SW480 (cell line): Measurements from ENCODE around the gene SYNE1.
A peak's percentile ranks its signal among the peaks of the same experiment; 100 is the strongest.

Experiments
- DNase-seq: peaks from one replicate; pipeline ENCODE4 v3.0.0-alpha.2; 2016; ENCODE audit warnings: low spot score

The SYNE1 gene

DNA sequence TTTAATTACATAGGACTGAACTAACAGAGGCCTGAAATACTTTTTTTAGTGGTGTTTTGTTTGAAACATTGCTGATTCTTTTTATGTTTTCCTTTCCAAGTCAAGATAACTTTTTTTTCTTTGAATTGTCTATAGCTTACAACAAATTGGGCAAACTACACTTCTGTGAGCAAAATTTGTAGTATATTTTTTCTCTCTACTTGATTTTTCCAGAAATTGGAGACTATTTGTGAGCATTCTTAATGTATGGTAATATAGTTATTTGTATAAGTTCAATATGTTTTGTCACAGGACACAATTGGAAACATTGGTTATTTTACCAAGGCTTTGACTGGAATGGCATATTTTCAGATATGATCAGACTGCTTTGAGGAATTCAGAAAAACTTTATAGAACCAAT is 216.5 kb downstream of the SYNE1 start:
- DNase-seq: no peak

DNA sequence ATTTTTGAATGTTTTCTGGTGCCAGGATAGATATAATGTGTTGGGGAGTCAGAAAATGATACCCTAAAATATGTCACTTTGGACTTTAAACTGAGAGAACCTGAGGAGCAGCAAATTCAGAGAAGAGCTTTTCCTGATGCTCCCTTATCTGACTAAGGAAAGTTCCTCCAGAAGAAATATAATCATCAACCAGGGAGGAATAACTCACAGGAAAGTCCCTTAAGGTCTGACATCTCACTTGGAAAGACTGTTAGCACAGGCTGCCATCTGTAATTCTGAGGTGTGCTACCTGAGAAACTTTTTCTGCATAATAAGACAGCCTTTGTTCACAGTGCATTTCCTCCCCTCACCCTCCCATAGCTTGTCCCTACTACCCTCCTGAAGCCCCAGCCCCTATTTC is 218.6 kb downstream of the SYNE1 start:
- no peak for DNase-seq

DNA sequence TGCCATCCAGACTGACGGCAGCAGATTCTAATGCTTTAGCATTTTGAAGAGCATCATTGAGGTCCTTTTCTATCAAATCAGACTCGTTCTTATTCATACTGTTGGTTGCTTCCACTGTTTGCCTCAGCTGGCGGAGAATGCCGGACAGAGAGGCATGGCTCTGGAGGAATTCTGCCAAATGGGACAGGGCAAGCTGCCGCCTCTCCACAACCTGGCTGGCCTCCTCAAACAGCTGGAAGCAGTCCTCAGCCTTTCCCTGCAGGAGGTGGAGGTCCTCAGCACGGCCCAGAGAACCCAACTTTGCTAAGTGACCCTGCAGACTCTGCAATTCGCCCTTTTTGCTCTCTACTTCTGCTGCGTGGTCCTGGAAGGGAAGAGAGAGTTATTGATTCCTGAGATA is 220.5 kb downstream of the SYNE1 start:
- DNase-seq: no peak

DNA sequence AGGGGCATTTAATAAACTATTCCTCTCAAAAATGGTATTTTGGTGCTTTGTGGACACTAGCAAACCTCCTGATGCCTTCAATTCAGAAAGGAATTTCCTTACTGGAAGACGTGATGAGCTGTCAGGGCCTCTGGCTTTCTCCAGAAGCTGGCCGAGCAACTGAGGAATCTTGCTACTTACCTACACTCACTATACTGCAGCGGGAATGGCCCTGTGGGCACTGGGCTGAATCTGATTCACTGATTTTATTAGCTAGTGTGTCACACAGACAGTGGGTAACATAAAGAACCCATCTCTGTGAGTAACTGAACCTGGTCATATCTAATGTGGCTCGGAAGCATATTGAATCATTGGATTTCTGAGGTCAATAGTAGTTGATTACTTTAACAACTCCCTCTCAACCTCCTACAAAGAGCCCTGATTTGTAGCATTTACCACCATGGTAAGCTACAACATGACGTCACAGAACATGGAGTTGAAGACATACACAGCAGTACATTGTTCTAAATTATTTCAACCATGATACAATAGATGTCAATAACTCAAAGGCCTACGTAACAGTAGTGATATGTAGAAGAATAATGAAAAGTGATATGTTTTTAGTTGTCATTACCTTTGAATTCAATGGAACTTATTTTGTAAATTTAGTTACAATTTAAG is 232.1 kb downstream of the SYNE1 start:
- DNase-seq: no peak

DNA sequence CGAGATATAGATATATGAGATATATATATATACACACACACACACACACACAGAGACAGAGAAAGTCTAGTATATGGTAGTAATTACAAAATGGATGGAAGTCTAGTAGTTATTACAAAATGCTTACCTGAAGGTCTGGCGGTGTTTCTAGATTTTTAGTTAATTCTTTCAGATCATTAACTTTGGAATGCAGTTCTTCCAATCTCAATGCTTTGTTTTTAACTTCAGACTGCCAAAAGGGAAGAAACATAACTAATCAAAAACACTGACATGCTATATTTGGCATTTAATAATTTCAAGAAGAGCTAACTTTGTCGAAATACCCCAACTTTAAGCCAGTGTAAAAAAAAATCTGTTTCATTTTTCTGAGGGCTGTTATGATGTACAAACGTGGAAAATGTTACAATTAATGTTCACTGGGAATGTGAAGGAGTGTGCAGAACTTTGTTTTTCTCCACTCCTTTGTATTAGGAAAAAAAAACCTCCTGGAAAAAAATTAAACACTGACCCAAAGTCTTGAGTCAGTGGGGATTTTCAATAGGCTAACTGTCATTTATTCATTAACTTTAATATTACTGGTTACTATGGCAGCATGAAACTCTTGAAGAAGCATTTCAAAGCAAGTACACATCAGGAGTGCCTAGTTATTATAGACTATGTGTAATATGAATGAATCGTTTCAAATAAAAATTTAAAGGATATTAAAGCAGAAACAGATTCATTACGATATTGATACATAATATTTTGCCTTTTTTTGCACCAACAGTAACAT is 232.9 kb downstream of the SYNE1 start:
- DNase-seq: no peak

DNA sequence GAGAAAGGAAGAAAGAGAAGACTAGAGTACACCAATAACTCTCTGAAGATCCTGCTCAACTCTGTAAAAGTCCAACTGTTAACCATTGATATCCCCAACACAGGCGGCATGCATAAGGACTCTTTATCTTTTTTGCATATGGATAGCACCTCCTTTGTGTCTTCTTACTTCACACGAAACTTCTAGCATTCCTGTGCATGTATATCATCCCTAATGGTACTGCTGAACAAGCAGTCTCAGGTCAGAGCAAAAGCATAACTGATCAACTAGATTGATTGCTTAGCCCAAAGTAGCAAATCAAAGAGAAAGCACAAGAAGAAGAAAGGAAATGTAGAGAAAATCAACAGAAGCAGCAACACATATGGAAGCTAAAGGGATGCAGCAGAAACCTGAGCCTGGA is 234.4 kb downstream of the SYNE1 start:
- no peak for DNase-seq

DNA sequence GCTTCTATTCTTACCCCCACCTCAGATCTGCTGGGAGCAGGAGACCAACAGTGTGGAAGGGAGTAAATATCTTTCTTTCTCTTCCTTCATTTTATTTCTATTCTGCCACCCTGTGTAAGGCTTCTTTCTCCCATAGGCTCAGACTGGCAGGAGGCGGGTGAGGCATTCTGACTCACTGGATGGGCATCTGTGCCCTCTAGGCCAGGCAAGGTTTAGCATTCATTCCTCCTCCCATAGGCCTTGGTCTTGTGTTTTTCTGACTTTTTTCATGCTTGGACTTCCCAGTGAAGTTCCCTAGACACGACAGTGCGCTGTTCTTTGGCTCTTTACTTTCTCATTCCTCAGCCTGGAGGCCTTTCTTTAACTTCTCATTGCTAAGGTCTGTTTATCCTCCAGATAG is 235.2 kb downstream of the SYNE1 start:
- peak; percentile 46 for DNase-seq

DNA sequence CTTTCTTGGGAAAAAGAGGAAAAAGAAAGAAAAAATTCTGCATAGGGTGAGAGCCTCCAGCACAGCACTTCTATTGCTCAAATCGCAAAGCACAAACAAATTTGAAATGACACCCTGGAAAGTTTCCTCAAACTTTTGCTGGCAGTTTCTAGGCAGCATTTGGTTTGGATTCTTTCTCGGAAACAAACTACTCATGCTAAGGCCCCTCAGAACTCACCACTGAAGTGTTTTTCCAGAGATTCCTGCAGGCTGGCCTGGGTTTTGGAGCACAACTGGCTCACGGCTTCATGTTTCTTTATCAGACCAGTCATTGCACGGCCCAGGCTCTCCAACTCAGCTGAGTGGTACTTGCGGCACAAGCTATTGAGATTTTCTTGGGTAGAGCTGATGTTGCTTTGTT is 237.8 kb downstream of the SYNE1 start:
- no peak for DNase-seq

DNA sequence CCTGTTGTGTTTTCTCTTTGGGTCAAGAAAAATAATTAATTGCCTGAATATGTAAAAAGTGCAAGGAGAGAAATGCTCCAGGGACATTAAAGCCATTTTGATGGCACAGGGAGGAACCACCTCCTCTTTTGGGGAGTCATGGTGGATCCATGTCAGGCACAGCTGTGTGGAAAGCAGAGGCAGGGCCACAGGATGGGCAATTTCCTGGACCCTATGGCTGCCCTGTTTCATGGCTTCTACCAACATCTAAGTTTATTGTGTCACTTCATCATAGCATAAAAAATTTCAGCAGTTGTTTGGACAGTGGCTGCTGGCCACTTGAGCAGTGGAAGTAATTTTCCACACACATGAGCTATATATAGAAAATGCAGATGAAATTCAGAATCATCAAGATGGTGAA is 238.2 kb downstream of the SYNE1 start:
- DNase-seq: no peak

DNA sequence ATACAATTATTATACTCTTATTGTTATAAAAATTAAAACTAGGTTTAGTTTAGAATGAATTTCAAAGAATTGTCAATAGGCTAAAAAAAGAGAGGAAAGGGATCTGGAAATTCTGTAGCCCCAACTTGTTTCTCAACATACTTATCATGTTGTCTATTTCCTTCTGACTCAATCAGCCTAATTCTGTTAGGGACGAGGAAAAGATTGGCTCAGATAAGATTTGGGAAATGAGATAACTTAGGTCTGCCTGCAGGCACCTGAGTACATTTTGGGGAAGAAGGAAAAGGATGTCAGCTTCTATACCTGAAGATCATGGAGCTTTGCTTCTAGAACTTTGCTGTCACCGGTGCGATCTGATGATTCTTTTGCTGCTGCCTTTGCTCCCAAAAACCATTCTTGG is 238.8 kb downstream of the SYNE1 start:
- no peak for DNase-seq

DNA sequence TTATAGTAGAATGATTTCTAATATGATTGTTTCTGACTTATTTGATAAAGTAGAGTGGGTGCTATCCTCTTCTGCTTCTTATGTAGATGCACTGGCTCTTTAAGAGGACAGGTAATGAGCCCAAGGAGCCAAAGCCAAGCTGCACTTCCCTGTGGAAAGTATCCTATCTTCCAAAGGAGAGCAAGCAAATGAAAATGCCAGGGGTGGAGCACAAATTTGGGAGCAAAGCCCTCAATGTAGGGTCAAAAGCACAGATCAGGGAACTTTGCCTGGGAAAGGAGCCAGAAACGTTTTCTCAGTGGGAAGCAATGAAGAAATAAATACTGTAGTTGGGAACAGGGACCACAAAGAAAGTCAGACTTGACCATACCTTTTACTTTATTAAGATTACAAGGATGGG is 242.9 kb downstream of the SYNE1 start:
- DNase-seq: no peak

DNA sequence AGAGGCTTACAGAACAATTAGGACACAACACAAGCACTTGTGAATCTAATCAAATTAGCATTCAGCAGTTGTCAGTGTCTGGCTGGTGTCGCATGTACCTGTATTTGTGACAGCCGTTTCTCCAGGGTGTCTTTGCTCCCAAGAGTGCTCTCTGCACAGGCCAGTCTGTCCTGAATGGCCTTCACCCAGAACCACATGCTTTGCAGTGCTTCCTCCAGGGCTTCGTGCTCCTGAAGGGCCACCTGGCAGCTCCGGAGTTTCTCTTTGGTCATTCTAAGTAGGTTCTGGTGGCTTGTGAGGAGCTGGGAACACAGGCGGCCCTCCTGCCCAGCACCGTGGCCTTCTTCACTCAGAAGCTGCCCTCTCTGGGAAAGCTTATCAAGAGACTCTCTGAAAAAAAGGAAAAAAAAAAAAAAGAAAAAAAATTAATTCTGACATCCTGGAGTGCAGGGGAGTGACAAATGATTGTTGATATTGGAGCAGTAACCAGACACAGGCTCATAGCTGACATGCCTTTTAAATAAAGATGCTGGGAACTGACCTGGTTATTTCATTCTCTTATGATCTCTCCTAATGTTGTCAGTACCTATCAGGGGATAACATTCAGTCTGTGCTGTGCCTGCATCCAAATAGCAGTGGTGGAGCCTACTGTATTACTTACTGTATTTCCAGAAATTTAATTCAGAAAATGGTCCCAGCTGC is 245.8 kb downstream of the SYNE1 start:
- DNase-seq: no peak

DNA sequence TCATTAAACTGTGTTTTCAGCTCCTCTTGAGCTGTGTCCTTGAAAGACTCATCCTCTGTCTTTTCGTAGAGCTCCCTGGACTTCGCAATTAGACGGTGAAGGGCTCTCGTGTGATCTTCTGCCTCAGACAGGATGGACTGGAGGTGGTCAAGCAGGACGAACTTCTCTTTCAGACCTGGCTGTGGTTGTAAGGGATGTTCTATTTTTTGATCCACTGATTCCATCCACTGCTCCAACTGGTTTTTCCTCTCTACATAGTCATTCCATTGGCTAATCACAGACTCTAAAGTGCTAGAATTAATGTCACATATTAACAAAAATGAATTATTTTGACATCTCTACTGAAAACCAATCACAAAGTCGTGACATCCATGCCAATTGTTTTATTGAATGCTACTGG is 250.1 kb downstream of the SYNE1 start:
- no peak for DNase-seq

DNA sequence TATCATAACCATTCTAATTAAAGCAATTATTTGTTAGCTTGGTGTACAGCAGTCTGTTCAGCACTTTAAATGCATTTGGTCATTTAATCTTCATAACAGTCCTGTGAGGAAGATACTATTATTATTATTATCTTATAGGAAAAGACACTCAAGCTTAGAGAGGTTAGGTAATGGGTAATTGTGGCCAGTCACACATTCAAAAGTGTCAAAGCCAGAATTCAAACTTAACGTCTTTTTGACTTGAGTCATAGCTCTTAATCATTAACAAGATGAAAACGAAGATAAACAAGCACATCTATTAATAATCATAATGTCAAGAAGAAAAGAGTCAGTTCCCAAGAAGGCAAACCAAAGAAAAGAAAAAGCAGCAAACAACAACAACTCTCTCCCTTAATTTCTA is 251.0 kb downstream of the SYNE1 start:
- no peak for DNase-seq

DNA sequence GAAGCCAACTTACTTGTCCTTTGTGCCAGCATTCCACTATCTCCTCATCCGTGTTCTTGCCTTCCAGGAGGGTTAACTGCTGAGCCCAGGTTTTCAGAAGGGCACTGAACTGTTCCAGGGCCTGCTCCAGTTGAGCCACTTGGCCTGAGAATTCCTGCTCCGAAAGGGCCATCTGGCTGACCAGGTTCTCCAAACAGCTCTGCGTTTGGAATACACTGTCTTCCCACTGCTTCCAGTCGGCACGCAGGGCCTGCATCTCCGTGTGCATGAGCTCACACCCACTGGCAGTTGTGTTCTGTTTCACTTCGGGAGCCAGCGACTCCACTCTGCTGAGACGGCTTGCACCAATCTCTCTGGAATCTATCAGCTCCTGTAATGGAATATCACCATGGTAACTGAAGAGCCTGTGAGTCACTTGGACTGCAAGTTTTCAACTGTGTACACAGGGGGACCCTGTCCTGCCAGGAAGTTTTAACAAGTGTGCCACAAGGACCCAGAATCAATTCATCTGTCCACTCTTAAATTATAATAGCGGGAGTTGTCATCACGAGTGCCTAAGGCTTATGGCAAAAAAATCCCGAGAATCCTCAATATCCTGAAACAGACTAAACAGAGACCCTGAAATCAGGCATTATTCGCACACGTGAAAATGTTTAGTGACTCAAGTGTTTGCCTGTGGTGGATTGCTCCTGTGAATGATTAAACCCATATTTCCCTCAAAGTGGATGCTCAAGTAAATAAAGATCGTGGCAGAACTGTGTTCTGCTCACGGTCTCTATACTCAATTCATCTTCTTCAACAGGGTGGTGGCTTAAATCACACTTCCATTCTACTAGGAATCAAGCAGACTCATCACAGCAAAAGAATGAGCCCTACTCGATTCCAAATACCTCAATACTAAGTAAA is 255.9 kb downstream of the SYNE1 start:
- peak; percentile 64 for DNase-seq

DNA sequence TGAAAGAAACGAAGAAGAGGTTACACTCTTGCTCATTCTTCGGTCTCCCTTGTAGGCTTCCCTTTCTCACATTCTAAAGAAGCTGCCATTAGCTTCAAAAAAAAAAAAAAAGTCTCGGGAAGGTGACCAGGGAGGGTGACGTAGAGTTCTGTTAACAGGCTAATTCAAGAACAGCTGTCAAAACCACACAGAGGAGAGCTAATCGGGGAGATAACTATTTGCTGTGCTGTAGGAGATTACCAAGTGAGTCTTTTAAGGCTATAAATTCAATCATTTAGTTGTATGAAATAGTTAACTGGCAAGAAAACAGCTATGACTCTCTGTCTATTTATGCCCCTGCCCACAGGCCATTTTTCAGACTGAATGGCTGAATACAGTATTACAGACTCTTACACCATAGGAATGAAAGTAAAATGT is 256.8 kb downstream of the SYNE1 start:
- DNase-seq: peak; percentile 9

DNA sequence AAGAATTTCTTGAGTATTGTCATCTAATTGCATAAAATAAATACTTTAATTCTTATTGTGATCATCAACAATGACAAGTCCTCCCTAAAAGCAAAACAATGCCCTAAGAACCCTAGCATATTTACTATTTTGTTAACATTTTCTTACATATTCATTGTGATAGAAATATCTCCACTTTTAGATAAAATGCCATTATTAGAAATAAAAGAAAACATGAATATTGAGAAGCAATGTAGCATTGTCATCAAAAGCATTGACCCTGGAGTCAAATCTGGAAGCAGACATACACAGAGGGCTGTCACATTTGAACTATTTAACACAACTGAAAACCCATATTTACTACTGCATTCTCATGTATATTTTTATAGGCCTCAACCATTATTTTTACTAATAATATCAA is 257.7 kb downstream of the SYNE1 start:
- no peak for DNase-seq

DNA sequence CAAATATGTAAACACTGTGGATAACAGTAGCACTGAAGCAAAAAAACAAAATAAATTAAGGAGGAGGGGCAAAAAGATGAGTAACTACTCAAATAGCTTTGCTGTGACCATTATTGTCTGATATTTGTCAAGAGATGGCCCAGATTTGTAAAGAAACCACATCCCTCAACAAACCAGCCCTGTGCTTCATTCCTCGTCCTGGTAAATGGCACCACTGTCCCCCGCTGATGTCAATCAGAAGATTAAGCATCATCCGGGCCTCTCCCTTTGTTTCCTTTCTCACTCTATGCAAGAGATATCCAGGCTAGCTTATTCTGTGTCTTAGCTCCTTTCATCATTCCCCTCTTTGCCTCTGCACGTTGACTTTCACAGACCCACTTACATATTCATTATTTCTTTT is 259.0 kb downstream of the SYNE1 start:
- peak; percentile 1 for DNase-seq

DNA sequence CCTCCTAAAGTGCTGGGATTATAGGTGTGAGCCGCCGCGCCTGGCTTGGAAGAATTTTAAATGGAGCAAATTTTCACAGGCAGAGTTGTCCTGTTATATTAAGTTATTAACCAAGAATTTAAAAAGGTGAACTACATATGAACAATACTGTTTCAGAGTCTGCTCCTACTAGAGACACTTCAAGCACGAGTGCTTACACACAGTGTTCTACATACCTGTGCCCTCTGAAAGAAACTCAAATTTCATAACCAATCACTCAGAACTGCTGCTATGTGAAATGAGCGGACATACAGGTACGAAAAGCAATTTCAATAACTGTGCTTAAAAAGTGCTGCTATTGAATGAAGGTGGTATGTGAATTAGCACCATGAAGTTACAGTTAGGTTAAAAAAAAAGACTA is 262.0 kb downstream of the SYNE1 start:
- no peak for DNase-seq

DNA sequence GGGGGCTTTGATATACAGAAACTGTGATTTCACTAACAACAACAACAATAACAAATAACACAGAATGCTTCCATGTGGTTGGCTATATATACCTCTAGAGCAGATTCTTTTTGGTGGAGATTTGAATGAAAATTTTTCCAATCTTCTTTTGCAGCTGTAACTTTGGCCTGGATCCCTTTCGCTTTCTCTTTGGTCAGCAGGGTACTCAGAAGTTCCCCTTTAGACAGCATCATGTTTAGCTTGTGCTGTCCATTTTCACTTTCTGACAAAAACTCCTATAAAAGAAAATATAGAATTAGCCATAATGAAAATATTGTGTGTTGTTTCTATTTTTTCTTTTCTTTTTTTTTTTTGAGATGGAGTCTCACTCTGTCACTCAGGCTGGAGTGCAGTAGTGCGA is 264.2 kb downstream of the SYNE1 start:
- no peak for DNase-seq

DNA sequence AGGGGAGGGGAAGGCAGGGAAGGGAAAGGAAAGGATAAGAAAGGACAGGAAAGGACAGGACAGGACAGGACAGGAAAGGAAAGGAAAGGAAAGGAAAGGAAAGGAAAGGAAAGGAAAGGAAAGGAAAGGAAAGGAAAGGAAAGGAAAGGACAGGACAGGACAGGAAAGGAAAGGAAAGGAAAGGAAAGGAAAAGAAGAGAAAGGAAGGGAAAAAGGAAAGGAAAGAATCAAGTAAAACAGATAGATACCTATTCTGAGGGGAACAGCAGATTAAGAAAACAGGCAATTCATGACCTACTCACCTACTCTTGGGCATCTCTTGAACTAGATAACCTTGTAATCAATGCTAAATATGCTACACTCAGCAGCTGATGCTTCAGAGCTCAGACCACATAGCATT is 265.4 kb downstream of the SYNE1 start:
- no peak for DNase-seq
